ENCODE results near the gene UNC119.

The UNC119 gene

GRCh38 chr17:28572259-28573039 lies 20.0 kb upstream of the UNC119 start:
- DNase-seq = no peak

GRCh38 chr17:28571361-28572122 lies 19.1 kb upstream of the UNC119 start, which contains the start of gene PIGS:
PIGS (minus strand) TSS chr17:28571524; CDS start chr17:28571496, 28 bp downstream.
- peak; percentile 93 for DNase-seq

GRCh38 chr17:28570716-28571360 lies 18.4 kb upstream of the UNC119 start:
- no peak for DNase-seq

- DNase-seq = no peak
Observed at GRCh38 chr17:28569446-28569845, 17.0 kb upstream of the UNC119 start.

GRCh38 chr17:28567604-28568003 lies 15.2 kb upstream of the UNC119 start:
- no peak for DNase-seq

- DNase-seq = peak; percentile 83
Observed at GRCh38 chr17:28563475-28563874, 11.1 kb upstream of the UNC119 start.

- DNase-seq = no peak
Observed at GRCh38 chr17:28555022-28555421, 2.6 kb upstream of the UNC119 start.

- DNase-seq = no peak
Observed at GRCh38 chr17:28554565-28554964, 2.1 kb upstream of the UNC119 start.

GRCh38 chr17:28553000-28553505 lies 629 bp upstream of the UNC119 start:
- no peak for DNase-seq

- DNase-seq = peak; percentile 22
Observed at GRCh38 chr17:28551421-28552175, 826 bp downstream of the UNC119 start.

- no peak for DNase-seq
Observed at GRCh38 chr17:28550858-28551257, 1.6 kb downstream of the UNC119 start.

GRCh38 chr17:28549236-28550132 lies 2.9 kb downstream of the UNC119 start:
- no peak for DNase-seq

GRCh38 chr17:28548417-28549130 lies 3.9 kb downstream of the UNC119 start:
- DNase-seq = no peak

GRCh38 chr17:28547623-28548416 lies 4.6 kb downstream of the UNC119 start:
- DNase-seq = peak; percentile 70

- DNase-seq = no peak
Observed at GRCh38 chr17:28547096-28547622, 5.3 kb downstream of the UNC119 start.

- DNase-seq = peak; percentile 19
Observed at GRCh38 chr17:28545787-28546415, 6.5 kb downstream of the UNC119 start.

GRCh38 chr17:28545141-28545503 lies 7.3 kb downstream of the UNC119 start:
- DNase-seq = no peak

GRCh38 chr17:28544402-28545140 lies 7.9 kb downstream of the UNC119 start:
- DNase-seq = no peak

Measured in fibroblast of skin of back (primary cell).